ENCODE measurements around the gene GPD1.
"Not testable (repeated sequence)": the region's sequence is repeated elsewhere in the genome, so short reads cannot be mapped to it uniquely, and the experiment has no call there.

The GPD1 gene

GRCh38 chr12:50120521-50120920 lies 16.7 kb downstream of the GPD1 start:
- no peak for DNase-seq (ENCODE audit: low read depth in 2 of 2, low spot score in 1 of 2)

- DNase-seq (ENCODE audit: low read depth in 2 of 2, low spot score in 1 of 2): no peak
These were observed 17.1 kb downstream of the GPD1 start for GRCh38 chr12:50120953-50121352.

DNA sequence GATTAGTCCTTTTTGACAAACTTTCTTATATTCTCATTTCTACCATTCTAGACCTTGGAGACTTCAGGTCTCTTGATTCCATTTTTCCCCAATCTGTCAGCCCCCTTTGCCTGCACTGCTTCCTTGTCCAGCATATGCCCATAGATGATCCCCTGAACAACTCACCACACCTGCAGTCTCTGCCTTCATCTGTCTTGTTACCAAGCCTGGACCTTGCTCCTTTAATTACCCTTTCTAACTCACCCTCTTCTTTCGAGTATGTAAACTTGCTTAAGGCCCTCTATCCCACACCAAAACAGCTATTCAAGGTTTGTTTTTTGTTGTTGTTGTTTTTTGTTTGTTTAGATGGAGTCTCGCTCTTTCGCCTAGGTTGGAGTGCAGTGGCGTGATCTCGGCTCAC lies 17.8 kb downstream of the GPD1 start:
- no peak for DNase-seq (ENCODE audit: low read depth in 2 of 2, low spot score in 1 of 2)

- no peak for DNase-seq (ENCODE audit: low read depth in 2 of 2, low spot score in 1 of 2)
These were observed 19.4 kb downstream of the GPD1 start for GRCh38 chr12:50123203-50123602.

DNA sequence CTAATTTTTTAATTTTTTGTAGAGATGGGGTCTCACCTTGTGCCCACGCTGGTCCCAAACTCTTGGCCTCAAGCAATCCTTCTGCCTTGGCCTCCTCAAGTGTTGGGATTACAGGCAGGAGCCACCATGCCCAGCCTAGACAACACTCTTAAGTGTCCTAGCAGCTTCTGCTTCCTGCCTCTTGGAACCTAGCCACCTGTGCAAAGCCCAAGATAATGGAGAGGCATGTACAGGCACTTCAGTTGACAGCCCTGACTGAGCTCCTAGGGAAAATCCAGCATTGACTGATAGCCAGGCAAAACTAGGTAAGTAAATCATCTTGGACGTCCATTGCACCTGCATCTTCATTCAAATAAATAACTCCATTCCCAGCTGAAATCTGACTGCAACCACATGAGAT lies 23.7 kb downstream of the GPD1 start:
- no peak for DNase-seq (ENCODE audit: low read depth in 2 of 2, low spot score in 1 of 2)

DNA sequence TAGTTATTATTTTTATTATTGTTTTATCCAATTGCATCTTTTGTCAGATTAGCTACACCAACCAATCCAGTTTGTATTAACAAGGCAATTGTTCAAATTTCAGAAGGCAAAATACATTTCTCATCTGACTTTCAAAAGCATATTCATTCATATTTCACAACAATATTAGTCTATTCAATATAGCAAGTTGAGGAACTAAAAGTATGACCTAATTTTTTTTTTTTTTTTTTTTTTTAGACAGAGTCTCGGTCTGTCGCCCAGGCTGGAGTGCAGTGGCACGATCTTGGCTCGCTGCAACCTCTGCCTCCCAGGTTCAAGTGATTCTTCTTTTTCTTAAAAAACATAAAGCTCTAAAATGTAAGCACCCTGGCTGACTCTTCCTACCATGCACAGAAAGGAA lies 25.5 kb downstream of the GPD1 start:
- no peak for DNase-seq (ENCODE audit: low read depth in 2 of 2, low spot score in 1 of 2)

- DNase-seq (ENCODE audit: low read depth in 2 of 2, low spot score in 1 of 2): no peak
These were observed 28.8 kb downstream of the GPD1 start for GRCh38 chr12:50132505-50133135.

DNA sequence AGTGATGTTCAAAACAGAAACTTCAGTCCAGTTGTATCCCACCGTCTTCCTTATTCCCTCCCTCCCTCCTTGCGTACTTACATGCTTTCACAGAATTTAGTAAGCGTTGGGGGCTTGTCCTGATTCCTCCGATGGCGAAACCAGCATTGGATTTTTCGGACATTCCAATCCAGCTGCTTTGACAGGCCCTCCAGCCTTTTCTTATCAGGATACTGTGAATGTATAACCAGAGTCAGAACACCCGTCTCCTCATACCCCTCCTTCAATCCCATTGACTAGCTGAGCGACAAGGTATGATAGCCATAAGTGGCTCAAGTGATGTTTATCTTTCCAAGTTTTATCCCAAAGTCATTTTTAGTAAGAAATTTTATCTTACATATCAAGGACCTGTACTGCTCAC lies 39.2 kb downstream of the GPD1 start:
- no peak for DNase-seq (ENCODE audit: low read depth in 2 of 2, low spot score in 1 of 2)

DNA sequence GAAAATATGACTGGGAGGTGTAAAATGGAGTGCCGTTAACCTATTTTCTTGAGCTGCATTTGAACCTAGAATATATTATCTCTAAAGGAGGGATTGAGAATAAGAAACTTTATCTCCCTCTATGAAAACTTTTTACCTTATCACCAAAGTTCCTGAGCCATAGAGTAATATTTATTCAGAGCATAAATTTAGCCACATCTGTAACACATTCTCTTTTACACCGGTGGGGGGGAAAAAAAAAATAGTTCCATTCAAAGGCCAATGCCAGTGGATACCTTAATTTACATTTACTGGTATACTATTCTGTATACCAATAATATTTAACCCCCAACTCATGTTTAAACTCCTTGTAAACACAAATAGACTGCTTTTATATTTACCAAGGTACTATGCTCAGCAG lies 41.6 kb downstream of the GPD1 start:
- DNase-seq (ENCODE audit: low read depth in 2 of 2, low spot score in 1 of 2): no peak

DNA sequence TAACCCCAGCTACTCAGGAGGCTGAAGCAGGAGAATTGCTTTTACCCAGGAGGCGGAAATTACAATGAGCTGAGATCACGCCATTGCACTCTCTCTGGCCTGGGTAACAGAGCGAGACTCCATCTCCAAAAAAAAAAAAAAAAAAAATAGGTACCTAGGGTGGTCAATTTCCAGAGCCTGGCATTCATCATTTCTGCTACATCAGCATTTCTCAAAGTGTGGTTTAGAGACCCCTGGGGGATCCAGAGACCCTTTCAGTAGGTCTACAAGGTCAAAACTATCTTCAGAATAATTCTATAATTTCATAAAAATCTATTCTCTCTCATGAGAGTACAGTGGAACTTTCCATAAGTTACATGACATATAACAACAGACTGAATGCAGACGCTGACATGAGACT lies 43.5 kb downstream of the GPD1 start:
- no peak for DNase-seq (ENCODE audit: low read depth in 2 of 2, low spot score in 1 of 2)

- not testable (repeated sequence) for DNase-seq (ENCODE audit: low read depth in 2 of 2, low spot score in 1 of 2)
These were observed 44.2 kb downstream of the GPD1 start for GRCh38 chr12:50148011-50148410.

DNA sequence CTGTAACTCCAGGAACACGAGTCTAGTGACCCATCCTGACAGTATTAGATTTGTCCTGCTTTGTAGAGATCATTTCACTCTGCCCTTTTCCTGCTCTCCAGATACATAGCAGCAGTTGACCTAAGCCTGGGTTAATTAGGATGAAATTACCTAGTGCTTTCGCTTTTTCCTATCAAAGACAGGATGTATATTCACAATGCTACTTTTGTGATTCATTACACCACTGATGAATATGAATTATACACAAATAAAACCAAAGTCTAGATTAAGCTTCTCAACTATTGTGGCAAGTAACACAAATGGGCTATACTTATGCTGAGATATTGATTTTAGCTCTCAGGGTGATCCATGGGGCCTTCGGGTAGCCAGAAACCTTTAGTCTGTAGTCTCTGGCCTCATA lies 45.5 kb downstream of the GPD1 start:
- no peak for DNase-seq (ENCODE audit: low read depth in 2 of 2, low spot score in 1 of 2)

DNA sequence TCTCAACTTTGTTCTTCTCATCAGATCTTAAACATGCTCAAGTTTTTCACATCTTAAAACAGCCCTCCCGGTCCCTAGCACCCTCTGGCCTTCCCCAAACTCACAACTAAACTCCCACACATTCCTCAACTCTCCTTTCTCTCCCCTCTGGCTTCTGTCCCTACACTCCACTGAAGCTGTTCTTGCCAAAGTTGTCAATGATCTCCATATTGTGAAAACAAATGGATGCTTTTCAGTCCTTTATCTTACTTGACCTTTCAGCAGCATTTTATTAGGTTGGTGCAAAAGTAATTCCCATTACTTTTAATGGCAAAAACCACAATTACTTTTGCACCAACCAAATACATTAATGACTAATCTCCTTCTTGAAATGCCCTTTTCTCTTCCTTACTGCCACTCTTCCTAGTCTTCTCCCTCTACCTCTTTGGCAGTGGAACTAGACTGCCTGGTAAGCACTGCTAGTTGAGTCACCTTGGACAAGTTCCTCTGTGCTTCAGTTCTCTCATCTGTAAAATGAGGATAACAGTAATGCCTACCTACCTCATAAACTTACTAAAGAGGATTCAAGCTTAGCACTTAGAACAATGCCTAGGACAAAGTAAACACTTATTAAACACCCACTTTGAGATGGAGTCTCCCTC lies 47.4 kb downstream of the GPD1 start:
- DNase-seq (ENCODE audit: low read depth in 2 of 2, low spot score in 1 of 2): no peak

DNA sequence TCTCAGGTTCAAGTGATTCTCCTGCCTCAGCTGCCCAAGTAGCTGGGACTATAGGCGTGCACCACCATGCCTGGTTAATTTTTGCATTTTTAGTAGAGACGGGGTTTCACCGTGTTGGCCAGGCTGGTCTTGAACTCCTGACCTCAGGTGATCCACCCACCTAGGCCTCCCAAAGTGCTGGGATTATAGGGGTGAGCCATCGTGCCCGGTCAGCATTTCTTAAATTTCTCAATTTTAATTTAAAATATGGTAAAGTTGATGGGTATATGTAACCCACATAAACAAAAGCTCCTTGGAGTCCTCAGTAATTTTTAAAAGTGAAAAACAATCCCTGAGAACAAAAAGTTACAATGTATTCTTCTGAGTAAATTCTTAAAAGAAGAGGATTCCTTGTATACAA lies 51.1 kb downstream of the GPD1 start:
- not testable (repeated sequence) for DNase-seq (ENCODE audit: low read depth in 2 of 2, low spot score in 1 of 2)

GRCh38 chr12:50156641-50157040 lies 52.8 kb downstream of the GPD1 start:
- no peak for DNase-seq (ENCODE audit: low read depth in 2 of 2, low spot score in 1 of 2)

- DNase-seq (ENCODE audit: low read depth in 2 of 2, low spot score in 1 of 2): no peak
These were observed 53.5 kb downstream of the GPD1 start for GRCh38 chr12:50157259-50157658.

GRCh38 chr12:50160643-50161042 lies 56.8 kb downstream of the GPD1 start:
- DNase-seq (ENCODE audit: low read depth in 2 of 2, low spot score in 1 of 2): no peak
